Stimulated activated naive CD8-positive, alpha-beta T cell treated with anti-CD3 and anti-CD28 coated beads, Interleukin-15, Interleukin-2, amounts not matched to agents 100 U/mL and 50 U/mL, for 24 hours (primary cell): ENCODE measurements around the gene KRTAP22-1.

Experiments
- ATAC-seq: fragments of 150-1000 bp; cut with Tn5 transposase; one replicate; pipeline ENCODE4 v1.10.0; 2021
- DNase-seq: peaks from one replicate; pipeline ENCODE4 v3.0.0; 2021

Gene KRTAP22-1

GRCh38 chr21:30600787-30601186 is at the start of gene KRTAP22-1:
TSS of gene KRTAP22-1 (plus strand) at chr21:30601087.
- DNase-seq (no peak), ATAC-seq (no peak)

GRCh38 chr21:30552782-30553181 is 48.1 kb upstream of the KRTAP22-1 start:
- ATAC-seq (no peak), DNase-seq (no peak)

- no peak for DNase-seq
- no peak for ATAC-seq
Measured at GRCh38 chr21:30555095-30555494, 45.8 kb upstream of the KRTAP22-1 start.

GRCh38 chr21:30561264-30561895 is 39.5 kb upstream of the KRTAP22-1 start, which contains the start of gene KRTAP19-7:
TSS of gene KRTAP19-7 (minus strand) at chr21:30561314. CDS start at chr21:30561289, 25 bp downstream.
- ATAC-seq (no peak), DNase-seq (no peak)

- ATAC-seq (no peak), DNase-seq (no peak)
Measured at GRCh38 chr21:30561957-30562356, 38.9 kb upstream of the KRTAP22-1 start.

GRCh38 chr21:30563072-30563471 is 37.8 kb upstream of the KRTAP22-1 start:
- DNase-seq (no peak), ATAC-seq (no peak)

- no peak for ATAC-seq
- DNase-seq: no peak
Measured at GRCh38 chr21:30563630-30564029, 37.3 kb upstream of the KRTAP22-1 start.

GRCh38 chr21:30567617-30568016 is 33.3 kb upstream of the KRTAP22-1 start:
- ATAC-seq: no peak
- DNase-seq: no peak

GRCh38 chr21:30577766-30578165 is 23.1 kb upstream of the KRTAP22-1 start:
- DNase-seq (no peak), ATAC-seq (no peak)

- ATAC-seq: no peak
- DNase-seq: no peak
Measured at GRCh38 chr21:30579346-30579745, 21.5 kb upstream of the KRTAP22-1 start.

- DNase-seq: no peak
- ATAC-seq: no peak
Measured at GRCh38 chr21:30580132-30580531, 20.8 kb upstream of the KRTAP22-1 start.

- DNase-seq (no peak), ATAC-seq (no peak)
Measured at GRCh38 chr21:30582870-30583269, 18.0 kb upstream of the KRTAP22-1 start.

GRCh38 chr21:30590297-30590696 is 10.6 kb upstream of the KRTAP22-1 start, which contains the start of gene KRTAP22-2:
TSS of gene KRTAP22-2 (minus strand) at chr21:30590397.
- no peak for ATAC-seq
- DNase-seq: no peak

- no peak for ATAC-seq
- no peak for DNase-seq
Measured at GRCh38 chr21:30592140-30592539, 8.7 kb upstream of the KRTAP22-1 start, which contains the start of gene KRTAP6-3. TSS of gene KRTAP6-3 (plus strand) at chr21:30592440. CDS start at chr21:30592446, 6 bp downstream.

GRCh38 chr21:30598802-30599201 is 2.1 kb upstream of the KRTAP22-1 start, which contains the start of gene KRTAP6-2:
TSS of gene KRTAP6-2 (minus strand) at chr21:30598902. CDS start at chr21:30598874, 28 bp downstream.
- no peak for ATAC-seq
- DNase-seq: no peak

- ATAC-seq: no peak
- DNase-seq: no peak
Measured at GRCh38 chr21:30605968-30606367, 5.1 kb downstream of the KRTAP22-1 start.

GRCh38 chr21:30612132-30612531 is 11.2 kb downstream of the KRTAP22-1 start:
- no peak for ATAC-seq
- no peak for DNase-seq

GRCh38 chr21:30613836-30614235 is 12.9 kb downstream of the KRTAP22-1 start, which contains the start of gene KRTAP6-1:
TSS of gene KRTAP6-1 (minus strand) at chr21:30613930. CDS start at chr21:30613904, 26 bp downstream.
- no peak for DNase-seq
- ATAC-seq: peak; percentile 19

GRCh38 chr21:30615199-30615598 is 14.3 kb downstream of the KRTAP22-1 start:
- ATAC-seq (no peak), DNase-seq (no peak)

- no peak for ATAC-seq
- DNase-seq: no peak
Measured at GRCh38 chr21:30616125-30616524, 15.2 kb downstream of the KRTAP22-1 start, which contains the start of gene KRTAP20-1. TSS of gene KRTAP20-1 (plus strand) at chr21:30616425. CDS start at chr21:30616455, 30 bp downstream.

GRCh38 chr21:30620080-30620479 is 19.2 kb downstream of the KRTAP22-1 start:
- ATAC-seq (no peak), DNase-seq (no peak)

GRCh38 chr21:30620522-30620921 is 19.6 kb downstream of the KRTAP22-1 start, which contains the start of gene KRTAP20-4:
TSS of gene KRTAP20-4 (plus strand) at chr21:30620627.
- DNase-seq (no peak), ATAC-seq (no peak)

GRCh38 chr21:30623362-30623761 is 22.5 kb downstream of the KRTAP22-1 start:
- DNase-seq: no peak
- no peak for ATAC-seq
